ENCODE data around the gene CD2.

CD2 gene

DNA sequence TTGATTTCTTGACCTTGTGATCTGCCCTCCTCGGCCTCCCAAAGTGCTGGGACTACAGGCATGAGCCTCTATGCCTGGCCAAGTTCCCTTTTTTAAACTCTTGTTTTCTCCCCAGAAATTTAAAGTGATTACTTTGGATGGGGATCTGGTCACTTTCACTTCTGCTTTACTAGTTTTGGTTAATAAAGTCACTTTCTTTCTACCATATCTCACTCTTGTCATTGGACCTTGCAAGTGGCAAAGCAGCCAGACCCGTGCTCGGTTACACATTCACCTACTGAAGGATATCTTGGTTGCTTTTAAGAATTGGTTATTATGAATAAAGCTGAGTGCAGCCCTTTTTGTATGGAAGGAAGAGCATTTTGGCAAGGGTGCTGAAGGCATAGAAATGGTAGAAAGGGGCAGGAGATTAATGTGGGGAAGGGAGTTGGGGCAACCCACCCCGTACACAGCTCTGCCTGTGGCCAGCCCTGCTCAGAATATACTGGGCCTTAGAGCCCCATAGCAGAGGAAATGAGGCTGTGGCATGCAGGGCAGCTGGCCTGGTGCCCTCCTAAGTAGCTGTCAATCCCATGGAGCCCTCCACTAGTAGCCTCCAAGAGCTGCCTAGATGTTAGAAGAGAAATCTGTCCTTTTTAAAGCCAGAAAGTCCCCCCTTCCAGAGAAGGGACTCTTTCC lies 40.7 kb downstream of the CD2 start:
- no peak for FAIRE-seq
- TF ChIP-seq, protein P1, sequence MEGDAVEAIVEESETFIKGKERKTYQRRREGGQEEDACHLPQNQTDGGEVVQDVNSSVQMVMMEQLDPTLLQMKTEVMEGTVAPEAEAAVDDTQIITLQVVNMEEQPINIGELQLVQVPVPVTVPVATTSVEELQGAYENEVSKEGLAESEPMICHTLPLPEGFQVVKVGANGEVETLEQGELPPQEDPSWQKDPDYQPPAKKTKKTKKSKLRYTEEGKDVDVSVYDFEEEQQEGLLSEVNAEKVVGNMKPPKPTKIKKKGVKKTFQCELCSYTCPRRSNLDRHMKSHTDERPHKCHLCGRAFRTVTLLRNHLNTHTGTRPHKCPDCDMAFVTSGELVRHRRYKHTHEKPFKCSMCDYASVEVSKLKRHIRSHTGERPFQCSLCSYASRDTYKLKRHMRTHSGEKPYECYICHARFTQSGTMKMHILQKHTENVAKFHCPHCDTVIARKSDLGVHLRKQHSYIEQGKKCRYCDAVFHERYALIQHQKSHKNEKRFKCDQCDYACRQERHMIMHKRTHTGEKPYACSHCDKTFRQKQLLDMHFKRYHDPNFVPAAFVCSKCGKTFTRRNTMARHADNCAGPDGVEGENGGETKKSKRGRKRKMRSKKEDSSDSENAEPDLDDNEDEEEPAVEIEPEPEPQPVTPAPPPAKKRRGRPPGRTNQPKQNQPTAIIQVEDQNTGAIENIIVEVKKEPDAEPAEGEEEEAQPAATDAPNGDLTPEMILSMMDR (IDR thresholded peaks at IDR 0.05; ENCODE audit: insufficient read depth, missing control alignments) = no peak
- DNase-seq (ENCODE audit: insufficient read length, low spot score) = no peak

DNA sequence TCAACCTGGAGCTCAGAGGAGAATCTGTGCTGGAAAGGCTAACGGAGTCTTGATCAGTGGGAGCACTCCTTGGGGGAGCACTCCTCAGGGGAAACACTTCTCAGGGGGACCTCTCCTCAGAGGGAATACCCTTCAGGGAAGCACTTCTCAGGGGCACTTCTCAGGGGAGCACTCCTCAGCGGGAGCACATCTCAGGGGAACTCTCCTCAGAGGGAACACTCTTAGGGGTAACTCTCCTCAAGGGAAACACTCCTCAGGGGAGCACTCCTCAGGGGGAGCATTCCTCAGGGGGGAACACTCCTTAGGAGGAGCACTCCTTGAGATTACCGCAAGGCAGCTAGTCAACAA lies 41.2 kb downstream of the CD2 start:
- FAIRE-seq = no peak
- DNase-seq (ENCODE audit: insufficient read length, low spot score) = no peak
- TF ChIP-seq, protein P1 (IDR thresholded peaks at IDR 0.05; ENCODE audit: insufficient read depth, missing control alignments) = no peak

- TF ChIP-seq, protein P1 (IDR thresholded peaks at IDR 0.05; ENCODE audit: insufficient read depth, missing control alignments) = no peak
- FAIRE-seq (no peak), DNase-seq (ENCODE audit: insufficient read length, low spot score) (no peak)
Observed at GRCh38 chr1:116804736-116805135, 50.5 kb downstream of the CD2 start.

DNA sequence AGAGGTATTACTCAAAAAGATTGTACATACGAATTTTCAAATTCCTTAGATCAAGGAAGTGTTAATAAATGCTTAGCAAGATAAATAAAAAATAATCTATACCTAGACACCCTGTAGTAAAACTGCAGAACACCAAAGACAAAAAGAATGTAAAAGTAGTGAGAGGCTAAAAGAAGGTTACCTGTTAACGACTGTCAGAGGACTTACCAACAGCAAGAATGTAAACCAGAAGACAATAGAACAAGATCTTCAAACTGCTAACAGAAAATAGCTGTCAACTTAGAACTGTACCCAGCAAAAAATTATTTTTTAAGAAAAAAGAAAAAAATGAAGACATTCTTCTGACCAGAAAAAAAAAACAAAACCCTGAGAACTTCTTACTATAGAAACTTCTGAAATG lies 51.2 kb downstream of the CD2 start:
- FAIRE-seq (no peak), DNase-seq (ENCODE audit: insufficient read length, low spot score) (no peak)
- TF ChIP-seq, protein P1 (IDR thresholded peaks at IDR 0.05; ENCODE audit: insufficient read depth, missing control alignments) = no peak

GRCh38 chr1:116806245-116806644 lies 52.0 kb downstream of the CD2 start:
- DNase-seq (ENCODE audit: insufficient read length, low spot score) (no peak), FAIRE-seq (no peak)
- TF ChIP-seq, protein P1 (IDR thresholded peaks at IDR 0.05; ENCODE audit: insufficient read depth, missing control alignments) = no peak

DNA sequence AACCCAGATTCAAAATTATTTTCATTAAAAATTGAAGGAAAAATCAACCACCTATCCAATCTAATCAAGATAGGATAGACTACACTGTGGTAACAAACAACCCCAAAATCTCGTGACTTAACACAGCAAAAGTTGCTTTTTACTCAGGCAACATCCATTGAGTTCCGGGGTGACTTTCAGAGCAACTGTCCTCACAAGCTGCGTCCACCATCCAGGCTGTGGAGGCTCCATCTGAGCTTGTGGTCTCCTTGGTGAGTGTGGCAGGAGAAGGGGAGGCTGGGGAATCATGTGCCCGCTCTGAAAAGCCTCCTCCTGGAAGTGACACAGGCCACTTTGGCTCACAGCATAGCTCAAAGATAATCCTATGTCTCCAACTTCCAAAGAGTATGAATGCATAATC lies 52.4 kb downstream of the CD2 start:
- DNase-seq (ENCODE audit: insufficient read length, low spot score) (no peak), FAIRE-seq (no peak)
- TF ChIP-seq, protein P1 (IDR thresholded peaks at IDR 0.05; ENCODE audit: insufficient read depth, missing control alignments) = no peak

DNA sequence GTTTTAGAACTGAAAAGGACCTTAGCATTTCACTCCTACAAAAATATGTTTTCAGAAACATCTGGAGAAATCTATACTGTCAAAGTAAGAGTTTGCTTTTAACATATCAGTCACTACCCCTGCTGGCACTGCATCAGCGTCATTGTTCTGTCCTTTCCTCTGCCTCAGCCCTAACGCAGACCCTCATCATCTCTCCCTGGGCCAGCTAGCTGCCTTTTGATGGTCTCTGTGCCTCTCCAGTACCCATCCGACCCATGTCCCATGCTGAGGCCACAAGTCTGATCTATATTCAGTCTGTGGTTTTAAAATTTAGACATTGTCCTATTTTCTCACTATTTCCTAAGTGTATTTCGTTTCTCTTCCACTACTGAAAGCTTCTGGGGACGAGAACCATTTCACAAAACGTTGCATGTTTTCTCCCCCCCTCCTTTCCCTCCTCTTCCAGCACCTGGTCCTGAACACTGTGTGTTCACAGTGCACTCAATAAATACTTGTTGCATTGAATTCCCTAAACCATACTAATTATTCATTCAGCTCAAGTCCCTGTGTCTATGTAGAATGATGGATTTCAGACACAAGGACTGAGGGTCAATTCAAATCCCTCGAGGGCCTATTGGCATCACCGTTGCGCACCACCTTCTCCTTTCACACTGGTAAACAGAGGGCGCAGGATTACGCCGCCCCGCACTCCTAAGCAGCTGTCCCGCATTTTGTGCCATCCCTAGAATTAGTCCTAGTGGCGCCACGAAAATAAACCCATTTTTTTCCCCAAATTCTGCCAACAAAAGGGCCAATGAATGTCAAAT lies 53.4 kb downstream of the CD2 start:
- DNase-seq (ENCODE audit: insufficient read length, low spot score) = no peak
- TF ChIP-seq, protein P1 (IDR thresholded peaks at IDR 0.05; ENCODE audit: insufficient read depth, missing control alignments) = no peak
- no peak for FAIRE-seq
